GM18867 (cell line): ENCODE data around the gene OR56A4.
A peak's percentile ranks its signal among the peaks of the same experiment; 100 is the strongest.

Experiments used
- ATAC-seq: cut with Tn5 transposase; IDR thresholded peaks from one replicate; pipeline ENCODE4 v1.9.1; 2021; ENCODE audit warnings: mild to moderate bottlenecking, moderate library complexity; ENCODE audit not compliant: unreplicated experiment

The OR56A4 gene

GRCh38 chr11:6006846-6007245 lies at the start of gene OR56A4:
OR56A4 (minus strand) TSS chr11:6006946; CDS start chr11:6002992, 3,954 bp downstream.
- no peak for ATAC-seq

GRCh38 chr11:6055569-6055968 lies 48.8 kb upstream of the OR56A4 start:
- no peak for ATAC-seq

GRCh38 chr11:6052374-6052773 lies 45.6 kb upstream of the OR56A4 start:
- no peak for ATAC-seq

- ATAC-seq, result no peak
These were observed 34.1 kb upstream of the OR56A4 start for GRCh38 chr11:6040874-6041273.

- no peak for ATAC-seq
These were observed 24.1 kb upstream of the OR56A4 start, which contains the start of gene OR56A1 for GRCh38 chr11:6030708-6031405. OR56A1 (minus strand) TSS chr11:6030758; CDS start chr11:6027692, 3,066 bp downstream.

- ATAC-seq, result no peak
These were observed 20.8 kb upstream of the OR56A4 start for GRCh38 chr11:6027501-6027900.

GRCh38 chr11:6025056-6025455 lies 18.3 kb upstream of the OR56A4 start:
- no peak for ATAC-seq

GRCh38 chr11:6022956-6023355 lies 16.2 kb upstream of the OR56A4 start:
- no peak for ATAC-seq

- no peak for ATAC-seq
These were observed 6.3 kb upstream of the OR56A4 start for GRCh38 chr11:6013042-6013441.

GRCh38 chr11:6012035-6012668 lies 5.4 kb upstream of the OR56A4 start:
- no peak for ATAC-seq

- no peak for ATAC-seq
These were observed 351 bp downstream of the OR56A4 start for GRCh38 chr11:6006395-6006794.

GRCh38 chr11:6002202-6002699 lies 4.5 kb downstream of the OR56A4 start:
- no peak for ATAC-seq

- ATAC-seq, result no peak
These were observed 12.0 kb downstream of the OR56A4 start for GRCh38 chr11:5994791-5995190.

- ATAC-seq, result peak; percentile 48
These were observed 14.0 kb downstream of the OR56A4 start for GRCh38 chr11:5992604-5993251.

- ATAC-seq, result peak; percentile 6
These were observed 14.6 kb downstream of the OR56A4 start for GRCh38 chr11:5992150-5992549.

GRCh38 chr11:5989203-5989602 lies 17.5 kb downstream of the OR56A4 start:
- no peak for ATAC-seq

GRCh38 chr11:5986885-5987284 lies 19.9 kb downstream of the OR56A4 start, which contains the start of gene OR52L1:
OR52L1 (minus strand) TSS chr11:5986985; CDS start chr11:5986930, 55 bp downstream.
- ATAC-seq, result no peak

GRCh38 chr11:5983443-5983842 lies 23.3 kb downstream of the OR56A4 start:
- no peak for ATAC-seq

- ATAC-seq, result no peak
These were observed 33.2 kb downstream of the OR56A4 start for GRCh38 chr11:5973530-5973929.

GRCh38 chr11:5968394-5968793 lies 38.4 kb downstream of the OR56A4 start, which contains the start of gene OR56A5:
OR56A5 (minus strand) TSS chr11:5968494; CDS start chr11:5968494, 0 bp downstream.
- ATAC-seq, result no peak

GRCh38 chr11:5967708-5968107 lies 39.0 kb downstream of the OR56A4 start:
- no peak for ATAC-seq

- ATAC-seq, result no peak
These were observed 39.8 kb downstream of the OR56A4 start for GRCh38 chr11:5966958-5967357.
